Ishikawa (cell line): Measurements from ENCODE around the gene PAFAH1B2.
A peak's percentile ranks its signal among the peaks of the same experiment; 100 is the strongest.

ENCODE experiments used
- CEBPB ChIP-seq: IDR thresholded peaks from 2 replicates; pipeline ENCODE4 v1.6.1; 2012
- CREB1 ChIP-seq: IDR thresholded peaks from 2 replicates; pipeline ENCODE4 v1.6.1; 2012; ENCODE audit warnings: low read depth
- EGR1 ChIP-seq: IDR thresholded peaks from 2 replicates; pipeline ENCODE4 v1.6.1; 2012
- EP300 ChIP-seq: IDR thresholded peaks from 2 replicates; pipeline ENCODE4 v1.6.1; 2012; ENCODE audit warnings: borderline replicate concordance
- FOXM1 ChIP-seq: IDR thresholded peaks from 2 replicates; pipeline ENCODE4 v1.6.1; 2012; ENCODE audit warnings: low read depth, borderline replicate concordance
- MAX ChIP-seq: IDR thresholded peaks from 2 replicates; pipeline ENCODE4 v1.6.1; 2012
- NFIC ChIP-seq: IDR thresholded peaks from 2 replicates; pipeline ENCODE4 v1.6.1; 2012
- RAD21 ChIP-seq: IDR thresholded peaks from 2 replicates; pipeline ENCODE4 v1.6.1; 2012; ENCODE audit warnings: low read depth
- REST ChIP-seq: IDR thresholded peaks from 2 replicates; pipeline ENCODE4 v1.6.1; 2012; ENCODE audit warnings: low read depth, mild to moderate bottlenecking
- TAF1 ChIP-seq: IDR thresholded peaks from 2 replicates; pipeline ENCODE4 v1.6.1; 2012; ENCODE audit warnings: low read depth, mild to moderate bottlenecking
- TCF12 ChIP-seq: IDR thresholded peaks from 2 replicates; pipeline ENCODE4 v1.6.1; 2012; ENCODE audit warnings: low read depth
- TEAD4 ChIP-seq: IDR thresholded peaks from 2 replicates; pipeline ENCODE4 v1.6.1; 2012
- USF1 ChIP-seq: IDR thresholded peaks from 2 replicates; pipeline ENCODE4 v1.6.1; 2012
- YY1 ChIP-seq: IDR thresholded peaks from 2 replicates; pipeline ENCODE4 v1.6.1; 2012; ENCODE audit warnings: low read depth
- ZBTB7A ChIP-seq: IDR thresholded peaks from 2 replicates; pipeline ENCODE4 v1.6.1; 2012; ENCODE audit warnings: low read depth

PAFAH1B2 gene

GRCh38 chr11:117199053-117199915, 55.2 kb downstream of the PAFAH1B2 start, which contains the start of gene TAGLN:
TSS of gene TAGLN (plus strand) at chr11:117199370. CDS start at chr11:117203014, 3,644 bp downstream.
- TF ChIP-seq USF1 (no peak), REST (no peak), YY1 (peak; percentile 49; the same call in 1 of the 2 replicates), EGR1 (peak; percentile 57), MAX (no peak; the same call in 1 of the 2 replicates), NFIC (peak; percentile 51), EP300 (peak; percentile 91), FOXM1 (peak; percentile 95), ZBTB7A (peak; percentile 61), CREB1 (no peak), TAF1 (no peak; the same call in 1 of the 2 replicates), TCF12 (peak; percentile 93), RAD21 (no peak), TEAD4 (peak; percentile 97), CEBPB (no peak; the same call in 1 of the 2 replicates)

GRCh38 chr11:117199916-117200812, 56.1 kb downstream of the PAFAH1B2 start:
- no peak for TF ChIP-seq EGR1
- TF ChIP-seq TEAD4, result no peak
- no peak for TF ChIP-seq CEBPB
- TF ChIP-seq TAF1, result no peak
- no peak for TF ChIP-seq MAX
- no peak for TF ChIP-seq USF1
- no peak for TF ChIP-seq CREB1
- TF ChIP-seq YY1, result no peak

- no peak for TF ChIP-seq MAX
Measured at GRCh38 chr11:117200813-117201657, 56.9 kb downstream of the PAFAH1B2 start.

- TF ChIP-seq YY1 (no peak), EP300 (no peak), USF1 (no peak), TEAD4 (no peak), EGR1 (no peak), ZBTB7A (no peak), REST (no peak), NFIC (no peak), CEBPB (no peak), MAX (no peak), TCF12 (no peak), TAF1 (no peak), FOXM1 (no peak)
Measured at GRCh38 chr11:117201658-117202305, 57.7 kb downstream of the PAFAH1B2 start.
